GM18507 (cell line): ENCODE data around the gene NUMA1.
A peak's percentile ranks its signal among the peaks of the same experiment; 100 is the strongest.

Experiments used
- DNase-seq: peaks from one replicate; pipeline ENCODE4 v3.0.0; 2011; ENCODE audit warnings: low read depth; ENCODE audit not compliant: insufficient read length; ENCODE audit errors: extremely low spot score
- FAIRE-seq: peaks from 2 replicates; lab custom pipeline; 2011; peaks lifted over from hg19 to GRCh38; lab: Jason Lieb, UNC

Gene NUMA1, protein sequence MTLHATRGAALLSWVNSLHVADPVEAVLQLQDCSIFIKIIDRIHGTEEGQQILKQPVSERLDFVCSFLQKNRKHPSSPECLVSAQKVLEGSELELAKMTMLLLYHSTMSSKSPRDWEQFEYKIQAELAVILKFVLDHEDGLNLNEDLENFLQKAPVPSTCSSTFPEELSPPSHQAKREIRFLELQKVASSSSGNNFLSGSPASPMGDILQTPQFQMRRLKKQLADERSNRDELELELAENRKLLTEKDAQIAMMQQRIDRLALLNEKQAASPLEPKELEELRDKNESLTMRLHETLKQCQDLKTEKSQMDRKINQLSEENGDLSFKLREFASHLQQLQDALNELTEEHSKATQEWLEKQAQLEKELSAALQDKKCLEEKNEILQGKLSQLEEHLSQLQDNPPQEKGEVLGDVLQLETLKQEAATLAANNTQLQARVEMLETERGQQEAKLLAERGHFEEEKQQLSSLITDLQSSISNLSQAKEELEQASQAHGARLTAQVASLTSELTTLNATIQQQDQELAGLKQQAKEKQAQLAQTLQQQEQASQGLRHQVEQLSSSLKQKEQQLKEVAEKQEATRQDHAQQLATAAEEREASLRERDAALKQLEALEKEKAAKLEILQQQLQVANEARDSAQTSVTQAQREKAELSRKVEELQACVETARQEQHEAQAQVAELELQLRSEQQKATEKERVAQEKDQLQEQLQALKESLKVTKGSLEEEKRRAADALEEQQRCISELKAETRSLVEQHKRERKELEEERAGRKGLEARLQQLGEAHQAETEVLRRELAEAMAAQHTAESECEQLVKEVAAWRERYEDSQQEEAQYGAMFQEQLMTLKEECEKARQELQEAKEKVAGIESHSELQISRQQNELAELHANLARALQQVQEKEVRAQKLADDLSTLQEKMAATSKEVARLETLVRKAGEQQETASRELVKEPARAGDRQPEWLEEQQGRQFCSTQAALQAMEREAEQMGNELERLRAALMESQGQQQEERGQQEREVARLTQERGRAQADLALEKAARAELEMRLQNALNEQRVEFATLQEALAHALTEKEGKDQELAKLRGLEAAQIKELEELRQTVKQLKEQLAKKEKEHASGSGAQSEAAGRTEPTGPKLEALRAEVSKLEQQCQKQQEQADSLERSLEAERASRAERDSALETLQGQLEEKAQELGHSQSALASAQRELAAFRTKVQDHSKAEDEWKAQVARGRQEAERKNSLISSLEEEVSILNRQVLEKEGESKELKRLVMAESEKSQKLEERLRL (N-terminal part only)

DNA sequence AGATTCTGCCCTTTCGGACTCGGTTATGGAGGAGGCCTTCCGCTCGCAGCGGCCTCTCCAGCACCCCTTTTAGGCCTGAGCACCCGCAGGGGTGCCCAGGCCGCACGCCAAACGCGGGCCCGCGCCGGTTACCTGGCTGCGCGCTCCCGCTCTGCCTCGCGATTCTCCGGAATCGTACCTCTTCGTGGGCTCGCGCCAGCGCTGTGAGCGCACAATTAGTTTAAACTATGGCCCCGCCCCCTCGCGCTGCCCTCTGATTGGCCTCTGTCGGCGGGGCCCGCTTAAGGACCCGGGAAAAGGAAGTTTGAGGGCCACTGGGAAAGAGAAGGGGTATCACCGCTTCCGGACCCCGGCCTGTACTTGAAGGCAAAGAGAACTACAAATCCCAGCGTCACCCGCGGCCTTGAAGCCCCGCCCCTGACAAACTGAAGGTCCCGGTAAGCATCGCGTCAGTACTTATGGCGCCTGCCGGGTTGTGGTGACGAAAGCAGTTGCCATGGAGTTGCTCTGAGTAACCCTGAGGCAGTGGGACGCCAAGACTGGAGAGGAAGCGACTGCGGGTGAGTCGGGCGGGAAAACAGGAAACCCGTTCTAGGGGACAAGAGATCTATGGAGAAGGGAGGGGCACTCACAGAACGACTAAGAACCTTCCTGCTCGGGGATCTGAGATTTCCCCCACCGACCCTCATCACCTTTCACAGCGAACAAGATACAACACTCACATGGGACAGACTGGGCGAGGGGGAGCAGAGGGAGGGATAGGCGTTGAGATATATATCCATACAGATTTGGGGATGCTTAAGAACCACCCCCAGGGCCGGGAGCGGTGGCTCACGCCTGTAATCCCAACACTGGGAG lies at the start of gene NUMA1, which contains the start of gene LRRC51:
Gene NUMA1 (minus strand): TSS at position 217 of the 858 bp plus-strand sequence. CDS start 44,599 bp downstream, outside the sequence.
Gene LRRC51 (plus strand): TSS at position 525 of the 858 bp plus-strand sequence. CDS start 8,234 bp downstream, outside the sequence.
- FAIRE-seq (peak; percentile 98), DNase-seq (peak; percentile 79)

DNA sequence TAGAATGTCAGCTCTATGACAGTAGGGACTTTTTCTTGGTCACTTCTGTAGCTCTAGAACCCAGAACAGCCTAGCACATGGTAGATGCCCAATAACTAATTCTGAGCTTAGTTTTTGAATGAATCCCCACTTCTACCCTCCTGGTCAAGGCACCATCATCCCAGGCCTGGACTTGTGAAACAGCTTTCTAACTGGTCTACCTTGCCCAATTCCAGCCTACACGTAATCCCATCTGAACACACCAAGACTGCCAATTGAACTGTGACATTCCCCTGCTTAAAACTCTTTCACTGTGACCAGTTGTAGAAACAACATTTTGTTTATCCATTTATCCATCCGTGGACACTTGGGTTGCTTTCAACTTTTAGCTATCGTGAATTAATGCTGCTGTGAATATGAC lies 49.0 kb upstream of the NUMA1 start:
- DNase-seq (no peak), FAIRE-seq (no peak)

DNA sequence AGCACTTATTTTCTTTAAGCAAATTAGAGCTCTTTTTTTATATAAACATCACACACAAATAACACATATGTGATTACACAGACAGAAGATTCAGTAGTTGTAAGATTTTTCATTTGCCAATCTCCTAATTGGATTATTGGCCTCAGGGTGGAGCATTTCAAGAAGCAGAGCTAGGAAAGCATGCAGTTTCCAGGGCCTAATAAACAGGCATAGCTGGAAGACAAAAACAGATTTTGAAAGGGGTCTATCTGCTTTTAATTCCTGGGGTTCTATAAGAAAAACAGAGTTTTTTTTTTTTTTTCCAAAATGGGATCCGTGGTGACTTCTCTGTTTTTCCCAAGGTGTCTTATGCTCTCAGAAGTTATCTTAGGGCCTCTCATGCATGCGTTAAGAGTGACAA lies 47.6 kb upstream of the NUMA1 start:
- FAIRE-seq, result no peak
- DNase-seq, result no peak

DNA sequence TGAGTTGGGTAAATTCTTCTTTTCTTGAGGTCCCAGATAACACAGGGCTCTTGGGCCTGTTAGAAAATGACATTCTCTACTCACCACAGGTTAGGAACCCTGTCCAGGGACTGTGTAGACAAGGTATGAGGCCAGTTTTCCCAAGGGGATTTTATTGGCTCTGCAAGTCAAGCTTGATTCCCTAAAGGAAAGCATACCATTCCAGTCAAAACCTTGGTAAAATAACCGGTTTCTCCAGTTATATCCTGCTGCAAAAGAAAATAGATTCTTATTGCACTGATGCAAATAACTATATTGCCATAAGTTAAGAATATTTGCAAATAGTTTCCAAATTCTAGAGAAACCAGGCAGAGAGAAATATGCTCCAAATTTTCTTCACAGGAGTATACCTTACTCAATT lies 45.6 kb upstream of the NUMA1 start:
- DNase-seq, result no peak
- FAIRE-seq, result no peak

DNA sequence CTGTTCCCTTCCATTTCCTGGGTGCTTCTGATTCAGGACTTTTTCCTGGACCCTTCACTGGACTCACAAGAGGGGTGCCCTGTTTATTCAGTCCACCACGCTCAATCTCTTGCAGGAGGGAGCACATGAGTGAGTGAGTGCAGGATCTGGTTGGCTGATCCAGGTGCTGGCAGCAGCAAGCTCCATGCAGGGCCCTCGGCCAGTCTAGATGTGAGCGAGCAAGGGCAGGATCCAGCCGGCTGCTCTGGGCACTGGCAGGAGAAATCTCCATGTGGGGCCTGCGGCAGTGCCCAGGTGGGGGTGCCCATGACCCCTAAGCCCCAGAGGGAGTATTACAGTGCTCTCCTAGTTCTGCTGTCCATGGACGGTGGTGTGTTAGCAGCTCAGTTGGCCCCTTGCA lies 43.7 kb upstream of the NUMA1 start:
- DNase-seq (no peak), FAIRE-seq (no peak)

DNA sequence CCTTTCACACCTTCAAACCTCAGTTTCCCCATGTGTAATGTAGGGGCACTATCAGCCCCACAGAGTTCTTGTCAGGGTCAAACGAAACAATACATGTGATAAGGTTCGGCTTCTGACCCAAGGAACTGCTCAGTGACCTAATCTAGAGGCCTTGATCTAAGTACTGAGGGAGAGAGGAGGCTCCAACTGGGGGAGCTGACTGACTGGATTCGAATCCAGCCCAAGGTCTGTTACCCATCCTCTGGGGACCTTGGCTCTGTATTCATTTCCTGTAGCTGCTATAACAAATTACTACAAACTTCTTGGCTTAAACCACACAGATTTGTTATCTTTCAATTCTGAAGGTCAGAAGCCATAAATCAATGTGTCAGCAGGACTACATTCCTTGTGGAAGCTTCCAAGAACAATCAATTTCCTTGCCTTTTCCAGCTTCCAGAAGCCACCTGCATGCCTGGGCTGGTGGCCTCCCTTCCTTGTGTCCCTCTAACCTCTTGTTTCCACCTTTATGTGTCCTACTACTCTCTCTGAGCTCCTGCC lies 42.8 kb upstream of the NUMA1 start:
- no peak for DNase-seq
- FAIRE-seq, result no peak

DNA sequence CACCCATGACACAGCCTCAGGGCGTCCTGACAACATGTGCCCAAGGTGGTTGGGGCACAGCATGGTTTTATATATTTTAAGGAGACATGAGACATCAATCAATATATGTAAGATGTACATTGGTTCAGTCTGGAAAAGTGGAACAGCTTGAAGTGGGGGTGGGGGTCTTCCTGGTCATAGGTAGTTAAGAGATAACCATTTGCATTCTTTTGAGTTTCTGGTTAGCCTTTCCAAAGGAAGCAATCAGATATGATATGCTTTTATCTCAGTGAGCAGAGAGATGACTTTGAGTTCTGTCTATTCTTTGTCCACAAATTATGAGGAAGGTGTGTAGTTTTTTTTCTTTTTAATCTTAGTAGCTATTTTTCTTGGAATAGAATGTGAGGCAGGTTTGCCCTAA lies 42.3 kb upstream of the NUMA1 start:
- FAIRE-seq (no peak), DNase-seq (no peak)

DNA sequence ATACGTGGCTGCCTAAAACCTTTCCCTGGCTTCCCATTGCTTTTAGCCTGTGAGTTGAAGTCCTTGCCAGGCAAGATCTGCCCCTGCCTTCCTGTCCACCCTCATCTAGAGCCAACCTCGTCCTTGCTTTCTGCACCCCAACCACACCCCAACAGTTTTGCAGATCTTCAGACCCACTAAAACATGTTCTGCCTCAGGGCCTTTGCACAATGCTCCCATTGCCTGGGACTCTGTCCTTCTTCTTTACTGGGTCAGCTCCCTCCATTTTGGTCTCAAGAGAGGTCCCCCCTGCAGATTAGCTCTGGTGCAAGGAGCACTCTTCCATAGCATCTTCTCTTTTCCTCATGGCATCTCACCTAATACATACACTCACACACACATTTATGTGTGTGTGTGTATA lies 40.6 kb upstream of the NUMA1 start:
- FAIRE-seq (no peak), DNase-seq (no peak)

DNA sequence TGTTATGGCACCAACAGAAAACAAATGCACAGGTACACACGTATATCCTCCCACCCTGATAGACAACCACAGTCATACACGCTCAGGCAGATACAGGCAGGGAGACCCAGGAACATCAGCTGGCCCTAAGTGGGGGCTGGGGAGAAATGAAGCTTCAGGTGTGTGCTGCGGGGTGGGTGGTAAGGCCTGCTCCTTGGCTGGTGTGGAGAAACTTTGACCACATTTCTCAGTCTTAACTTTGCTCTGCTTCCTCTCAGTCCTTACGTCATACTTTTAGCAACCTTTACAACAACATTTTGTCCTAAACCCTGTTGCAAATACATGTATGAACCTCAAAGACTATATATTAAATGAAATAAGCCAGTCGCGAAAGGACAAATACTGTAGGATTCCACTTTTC lies 38.9 kb upstream of the NUMA1 start:
- DNase-seq (no peak), FAIRE-seq (no peak)

DNA sequence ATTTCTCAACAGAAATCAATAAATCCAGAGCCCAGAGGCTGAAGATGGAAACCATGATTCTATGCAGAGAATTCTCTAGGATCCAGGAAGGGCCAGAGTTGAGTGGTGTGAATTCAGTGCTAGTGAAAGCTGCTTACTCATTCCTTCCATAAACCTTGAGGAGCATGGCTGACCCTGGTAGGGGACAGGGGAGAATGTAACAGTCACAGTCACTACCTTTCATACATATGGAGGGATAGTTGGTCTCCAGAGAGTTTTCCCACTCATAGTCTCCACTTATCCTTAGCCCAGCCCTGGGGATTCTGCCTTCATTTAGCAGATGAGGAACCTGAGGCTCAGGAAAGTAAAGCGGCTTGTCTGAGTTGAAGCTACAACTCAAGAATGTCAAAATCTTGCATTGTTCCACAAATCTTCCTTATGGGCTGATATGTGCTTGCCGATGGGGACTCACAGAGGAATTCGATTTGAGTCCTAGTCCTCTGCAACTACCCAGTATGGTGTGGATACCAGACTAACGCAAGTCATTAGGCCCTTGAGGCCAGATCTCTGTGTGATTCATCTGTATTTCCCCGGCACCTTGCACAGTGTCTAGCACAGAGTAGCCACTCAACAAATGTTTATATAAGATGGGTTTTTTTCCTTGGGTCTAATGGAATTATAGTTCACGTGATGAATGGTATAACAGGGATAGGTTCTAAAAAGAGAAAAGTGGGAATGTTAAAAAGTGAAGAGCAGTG lies 35.8 kb upstream of the NUMA1 start:
- FAIRE-seq (no peak), DNase-seq (no peak)

DNA sequence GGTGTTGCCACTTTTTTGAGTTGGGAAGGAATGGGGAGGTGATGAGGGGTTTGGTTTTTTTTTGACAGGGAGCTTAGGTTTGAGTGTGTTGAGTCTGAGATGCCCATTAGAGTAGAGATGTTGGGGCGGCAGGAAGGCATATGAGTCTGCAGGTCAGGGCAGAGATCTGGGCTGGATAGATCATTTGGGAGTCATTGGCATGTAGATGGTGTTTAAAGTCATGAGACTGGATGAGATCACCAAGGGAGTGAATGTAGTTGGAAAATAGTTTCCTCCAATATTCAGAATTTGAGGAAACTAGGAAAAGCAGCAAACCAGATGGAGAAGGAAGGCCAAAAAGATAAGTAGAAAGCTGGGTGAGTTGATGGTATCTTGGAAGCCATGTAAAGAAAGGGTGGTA lies 34.2 kb upstream of the NUMA1 start:
- FAIRE-seq (no peak), DNase-seq (no peak)

DNA sequence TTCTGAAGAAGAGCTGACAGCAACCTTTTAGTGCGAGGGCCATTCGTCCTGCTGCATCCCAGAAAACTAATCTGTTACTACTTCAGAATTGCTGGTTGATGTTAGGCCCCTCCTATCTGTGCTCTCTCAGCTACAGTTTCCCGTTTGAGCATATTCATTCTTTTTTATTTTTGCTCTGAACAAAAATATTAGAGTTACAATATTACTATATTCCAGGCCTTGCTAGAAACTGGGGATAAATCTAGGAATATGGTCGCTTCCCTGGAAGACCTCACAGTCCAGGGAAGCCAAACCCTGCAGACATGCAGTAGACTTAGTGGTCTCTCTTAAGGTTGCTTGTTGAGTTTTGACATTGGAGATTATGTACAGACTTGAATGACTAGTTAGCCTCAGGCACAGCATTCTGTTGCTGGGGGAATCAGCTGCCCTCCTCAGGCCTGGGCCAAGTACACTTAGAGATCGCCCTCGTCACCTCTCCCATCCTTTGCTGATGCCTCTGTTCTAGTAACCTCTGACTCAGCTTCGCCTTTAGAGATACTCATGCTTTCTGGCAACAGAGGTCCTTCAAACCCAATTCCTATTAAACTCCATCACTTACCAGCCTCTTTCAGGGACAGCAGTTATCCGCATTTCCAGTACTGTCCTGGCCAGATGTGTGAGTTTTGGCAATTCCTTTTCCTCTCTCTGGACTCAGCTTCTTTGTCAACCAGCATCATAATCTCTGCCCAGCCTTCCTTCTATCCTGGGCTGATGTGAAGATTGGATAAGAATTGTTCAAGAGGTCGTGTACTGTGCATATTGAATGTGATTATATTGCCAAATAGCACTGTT lies 32.9 kb upstream of the NUMA1 start:
- DNase-seq, result no peak
- FAIRE-seq, result no peak

DNA sequence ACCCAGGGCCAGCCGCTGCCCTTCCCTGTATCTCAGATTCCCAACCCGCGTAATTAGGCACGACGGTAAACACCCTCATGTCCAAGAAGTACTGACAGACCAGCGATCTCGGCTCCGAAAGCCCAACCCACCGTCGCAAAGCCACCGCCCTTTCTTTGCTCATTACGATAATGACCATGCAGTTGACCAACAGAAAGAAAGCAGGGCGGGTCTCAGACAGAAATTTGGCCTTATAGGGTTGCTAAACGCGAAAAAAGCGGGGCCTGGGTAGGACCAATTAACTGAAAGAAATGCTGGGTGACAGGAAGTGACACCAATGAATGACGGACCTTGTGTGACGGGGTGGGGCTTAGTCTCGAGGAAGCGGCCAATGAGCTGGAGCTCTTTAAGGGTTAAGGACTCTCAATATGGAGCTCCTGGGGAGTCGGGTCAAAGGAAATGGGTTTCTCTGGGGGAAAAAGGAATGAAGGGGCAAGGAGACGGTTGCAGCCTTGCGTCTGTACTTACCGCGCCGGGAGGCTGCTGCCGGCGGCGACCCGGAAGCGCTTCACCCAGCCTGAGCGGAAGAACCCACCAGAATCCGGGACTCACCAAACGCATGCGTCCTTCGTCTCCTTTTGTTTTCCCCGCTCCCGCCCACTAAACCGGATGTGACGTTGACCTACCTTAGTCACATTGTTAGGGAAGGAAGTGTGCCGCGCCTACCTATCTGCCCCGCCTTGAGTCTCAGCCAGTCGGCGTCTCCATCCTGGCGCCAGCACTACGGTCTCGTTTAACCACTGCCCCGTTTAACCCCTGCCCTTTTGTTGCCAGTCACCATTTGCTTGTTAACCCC lies 32.0 kb upstream of the NUMA1 start, which contains the start of gene ANAPC15:
Gene ANAPC15 (minus strand): TSS at position 553 of the 835 bp plus-strand sequence. CDS start 1,419 bp downstream, outside the sequence.
- FAIRE-seq (peak; percentile 98), DNase-seq (peak; percentile 83)

DNA sequence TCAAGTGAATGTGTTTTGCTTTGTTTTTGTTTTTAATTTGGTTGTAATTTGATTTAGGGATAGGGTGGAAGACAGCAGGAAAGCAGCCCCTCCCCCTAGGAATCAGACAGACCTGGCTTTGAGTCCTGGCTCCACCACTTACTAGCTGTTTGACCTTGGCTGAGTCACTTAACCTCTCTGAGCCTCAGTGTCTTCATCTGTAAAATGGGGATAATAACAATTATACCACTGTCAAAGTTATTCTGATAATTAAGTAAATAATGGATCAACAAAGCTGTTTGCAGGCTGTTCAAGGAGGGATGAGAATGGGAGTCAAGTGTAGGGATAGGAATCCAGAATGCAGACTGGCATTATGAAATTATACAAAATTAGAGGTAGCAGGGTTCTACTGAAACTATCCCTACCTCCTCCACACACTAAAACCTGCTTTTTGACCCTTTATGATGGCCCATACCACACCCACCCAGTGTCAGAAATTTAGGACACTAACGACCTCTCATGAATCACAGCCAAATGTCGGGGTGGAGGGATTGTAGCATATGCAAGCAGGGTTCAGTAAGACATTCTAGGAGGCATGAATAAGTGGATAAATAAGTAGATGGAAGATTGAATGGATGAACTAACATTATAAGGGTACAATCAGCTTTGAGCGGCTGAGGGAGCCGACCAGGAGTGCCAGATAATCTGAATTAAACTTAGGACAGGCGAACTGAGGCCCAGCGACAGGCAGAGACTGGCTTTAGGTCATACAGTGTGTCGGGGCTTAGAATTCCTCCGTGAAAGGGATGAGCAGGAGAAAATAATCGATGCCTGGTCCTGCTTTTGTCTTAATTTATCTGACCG lies 31.2 kb upstream of the NUMA1 start:
- DNase-seq, result no peak
- FAIRE-seq, result no peak

DNA sequence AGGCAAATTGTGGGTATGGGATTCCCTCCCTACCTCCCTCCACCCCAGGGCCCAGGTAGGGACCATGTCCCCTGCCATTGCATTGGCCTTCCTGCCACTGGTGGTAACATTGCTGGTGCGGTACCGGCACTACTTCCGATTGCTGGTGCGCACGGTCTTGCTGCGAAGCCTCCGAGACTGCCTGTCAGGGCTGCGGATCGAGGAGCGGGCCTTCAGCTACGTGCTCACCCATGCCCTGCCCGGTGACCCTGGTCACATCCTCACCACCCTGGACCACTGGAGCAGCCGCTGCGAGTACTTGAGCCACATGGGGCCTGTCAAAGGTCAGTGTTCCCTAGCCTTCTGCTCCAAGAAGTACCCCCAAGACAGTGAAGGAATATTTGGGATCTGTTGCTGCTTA lies 25.5 kb upstream of the NUMA1 start, which contains the start of gene TOMT:
Gene TOMT (plus strand): TSS at position 37 of the 400 bp plus-strand sequence. CDS start 28 bp downstream, at position 65.
- FAIRE-seq (no peak), DNase-seq (no peak)
